Fibroblast of lung (primary cell): ENCODE data around the gene CCDC148. TPM values are rescaled to one million over a fixed set of nuclear protein-coding genes. Genes with fewer than 3 reads are reported as not detected.
"Not testable (repeated sequence)": the region's sequence is repeated elsewhere in the genome, so short reads cannot be mapped to it uniquely, and the experiment has no call there.

Experiments
- DNase-seq, 2 donors: peaks; one replicate each; pipeline versions ENCODE4 v3.0.0 to v3.0.0-alpha.2; 2010; ENCODE audit warnings: low read depth in 2 of 2
- H2AFZ ChIP-seq: 2 replicates; pipeline ENCODE4 v1.5.1; 2012; ENCODE audit warnings: low read length, control low read depth, inconsistent platforms
- H3K27ac ChIP-seq: 2 replicates; pipeline ENCODE4 v1.5.1; 2011; ENCODE audit warnings: low read length, control low read depth; ENCODE audit not compliant: insufficient read depth
- H3K27me3 ChIP-seq: 2 replicates; pipeline ENCODE4 v1.5.1; 2011; ENCODE audit warnings: mild to moderate bottlenecking, low read length; ENCODE audit not compliant: control insufficient read depth, insufficient read depth
- H3K36me3 ChIP-seq: 2 replicates; pipeline ENCODE4 v1.5.1; 2011; ENCODE audit warnings: low read length; ENCODE audit not compliant: control insufficient read depth, insufficient read depth
- H3K4me1 ChIP-seq: 2 replicates; pipeline ENCODE4 v1.5.1; 2011; ENCODE audit warnings: low read length; ENCODE audit not compliant: control insufficient read depth, insufficient read depth; ENCODE audit errors: extremely low read depth
- H3K4me2 ChIP-seq: 2 replicates; pipeline ENCODE4 v1.5.1; 2011; ENCODE audit warnings: low read length, control low read depth; ENCODE audit not compliant: insufficient read depth; ENCODE audit errors: extremely low read depth
- H3K4me3 ChIP-seq, 4 experiments: fragments of 200-600 bp in 1 of 4; sonication (generic) in 1 of 4; replicated peaks in 1 of 4; 2 replicates each; pipeline ENCODE4 v1.5.1; 2011 to 2016; ENCODE audit warnings: low read length in 4 of 4, low read depth in 3 of 4, mild to moderate bottlenecking in 3 of 4, control low read depth in 2 of 4, inconsistent platforms in 1 of 4, mixed read lengths in 1 of 4; ENCODE audit not compliant: insufficient read depth in 1 of 4; ENCODE audit errors: control extremely low read depth in 1 of 4
- H3K79me2 ChIP-seq: 2 replicates; pipeline ENCODE4 v1.5.1; 2012; ENCODE audit warnings: mild to moderate bottlenecking, low read length, inconsistent platforms; ENCODE audit not compliant: control insufficient read depth, insufficient read depth
- H3K9ac ChIP-seq: 2 replicates; pipeline ENCODE4 v1.5.1; 2011; ENCODE audit warnings: mild to moderate bottlenecking, low read length, control low read depth; ENCODE audit not compliant: insufficient read depth
- H3K9me3 ChIP-seq: 2 replicates; pipeline ENCODE4 v1.5.1; 2012; ENCODE audit warnings: low read depth, low read length; ENCODE audit not compliant: control insufficient read depth, insufficient read depth
- H4K20me1 ChIP-seq: 2 replicates; pipeline ENCODE4 v1.5.1; 2011; ENCODE audit warnings: low read length; ENCODE audit not compliant: control insufficient read depth, insufficient read depth; ENCODE audit errors: extremely low read depth
- EZH2 ChIP-seq: IDR thresholded peaks from 2 replicates; pipeline ENCODE4 v1.5.1; 2012; ENCODE audit warnings: low read length, control low read depth, mild to moderate bottlenecking; ENCODE audit errors: missing control alignments
- polyA plus RNA-seq, 2 donors: library from polyadenylated mRNA; depleted of rRNA in 1 of 2; stranded (reverse) in 1 of 2; unstranded in 1 of 2; fragments of >200 nt; gene quantifications; 2 replicates each; pipeline ENCODE4 v1.2.1, GENCODE V29; 2011 to 2012; ENCODE audit warnings: missing spikeins in 1 of 2
- total RNA-seq: library from RNA; depleted of rRNA; stranded (reverse); fragments of >200 nt; gene quantifications from 2 replicates; pipeline ENCODE4 v1.2.1, GENCODE V29; 2014
- TF ChIP-seq, protein P1 (sequence below), 2 donors: IDR thresholded peaks in 1 of 2; conservative IDR thresholded peaks in 1 of 2; 1 replicate in 1 of 2; 2 replicates in 1 of 2; pipeline ENCODE4 v1.5.1; 2011 to 2012; ENCODE audit warnings: low read length in 2 of 2, control low read depth in 1 of 2, inconsistent platforms in 1 of 2, low read depth in 1 of 2, mild to moderate bottlenecking in 1 of 2

CCDC148 gene
- total and polyA plus RNA-seq, 2 donors (not counting 1 experiment from before 2014, with no cell fraction given) = 1.2 TPM

DNA sequence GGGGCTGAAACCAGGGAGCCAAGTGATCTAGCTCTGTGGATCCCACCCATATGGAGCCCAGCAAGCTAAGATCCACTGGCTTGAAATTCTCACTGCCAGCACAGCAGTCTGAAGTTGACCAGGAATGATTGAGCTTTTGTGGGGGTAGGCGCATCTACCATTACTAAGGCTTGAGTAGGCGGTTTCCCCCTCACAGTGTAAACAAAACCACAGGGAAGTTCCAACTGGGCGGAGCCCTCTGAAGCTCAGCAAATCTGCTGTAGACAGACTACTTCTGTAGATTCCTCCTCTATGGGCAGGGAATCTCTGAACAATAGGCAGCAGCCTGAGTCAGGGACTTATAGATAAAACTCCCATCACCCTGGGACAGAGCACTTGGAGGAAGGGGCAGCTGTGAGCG lies 96.7 kb downstream of the CCDC148 start:
- Histone ChIP-seq H3K4me3 (no peak overlapping the region), H4K20me1 (no peaks in the 10 kb centered on the region), H3K9me3 (no peaks in the 10 kb centered on the region), H3K27me3 (no peaks in the 10 kb centered on the region), H3K79me2 (no peaks in the 10 kb centered on the region), H3K4me1 (no peaks in the 10 kb centered on the region), H3K36me3 (no peaks in the 10 kb centered on the region), H3K4me2 (no peak overlapping the region), H3K9ac (no peak overlapping the region), H2AFZ (no peak overlapping the region), H3K27ac (no peak overlapping the region)
- peak in 1 of 2 donors; percentile 66 for DNase-seq
- TF ChIP-seq, protein P1, sequence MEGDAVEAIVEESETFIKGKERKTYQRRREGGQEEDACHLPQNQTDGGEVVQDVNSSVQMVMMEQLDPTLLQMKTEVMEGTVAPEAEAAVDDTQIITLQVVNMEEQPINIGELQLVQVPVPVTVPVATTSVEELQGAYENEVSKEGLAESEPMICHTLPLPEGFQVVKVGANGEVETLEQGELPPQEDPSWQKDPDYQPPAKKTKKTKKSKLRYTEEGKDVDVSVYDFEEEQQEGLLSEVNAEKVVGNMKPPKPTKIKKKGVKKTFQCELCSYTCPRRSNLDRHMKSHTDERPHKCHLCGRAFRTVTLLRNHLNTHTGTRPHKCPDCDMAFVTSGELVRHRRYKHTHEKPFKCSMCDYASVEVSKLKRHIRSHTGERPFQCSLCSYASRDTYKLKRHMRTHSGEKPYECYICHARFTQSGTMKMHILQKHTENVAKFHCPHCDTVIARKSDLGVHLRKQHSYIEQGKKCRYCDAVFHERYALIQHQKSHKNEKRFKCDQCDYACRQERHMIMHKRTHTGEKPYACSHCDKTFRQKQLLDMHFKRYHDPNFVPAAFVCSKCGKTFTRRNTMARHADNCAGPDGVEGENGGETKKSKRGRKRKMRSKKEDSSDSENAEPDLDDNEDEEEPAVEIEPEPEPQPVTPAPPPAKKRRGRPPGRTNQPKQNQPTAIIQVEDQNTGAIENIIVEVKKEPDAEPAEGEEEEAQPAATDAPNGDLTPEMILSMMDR (conservative IDR thresholded peaks at IDR 0.05 in 1 of 2, IDR thresholded peaks at IDR 0.05 in 1 of 2; ENCODE audit: low read depth in 1 of 2, low read length in 2 of 2) = no peak
- no peak for TF ChIP-seq EZH2

DNA sequence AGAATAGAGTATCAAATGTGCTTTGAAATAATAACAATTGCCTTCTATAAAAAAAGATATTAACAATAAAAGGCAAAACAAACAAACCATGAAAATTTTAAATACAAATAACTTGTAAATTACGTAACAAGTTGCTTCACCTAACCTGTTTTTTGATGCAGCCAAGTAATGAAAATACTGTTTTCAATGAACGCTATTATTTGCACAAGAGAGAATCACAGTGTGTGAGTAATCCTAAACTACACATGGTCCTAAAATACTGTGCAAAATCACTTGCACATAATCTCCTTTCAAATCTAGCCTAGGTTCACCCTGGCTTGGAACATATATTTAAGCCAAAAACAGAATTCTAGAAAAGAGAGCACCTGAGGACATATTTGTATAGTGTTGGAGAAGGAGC lies 98.9 kb downstream of the CCDC148 start:
- Histone ChIP-seq H3K4me2 (no peak overlapping the region), H4K20me1 (no peaks in the 10 kb centered on the region), H3K79me2 (no peaks in the 10 kb centered on the region), H3K27ac (no peak overlapping the region), H3K9ac (no peak overlapping the region), H2AFZ (no peak overlapping the region), H3K4me3 (no peak overlapping the region), H3K4me1 (no peaks in the 10 kb centered on the region), H3K27me3 (no peaks in the 10 kb centered on the region), H3K9me3 (no peaks in the 10 kb centered on the region), H3K36me3 (no peaks in the 10 kb centered on the region)
- no peak for DNase-seq
- TF ChIP-seq EZH2 = no peak
- TF ChIP-seq, protein P1 (conservative IDR thresholded peaks at IDR 0.05 in 1 of 2, IDR thresholded peaks at IDR 0.05 in 1 of 2; ENCODE audit: low read depth in 1 of 2, low read length in 2 of 2) = no peak

DNA sequence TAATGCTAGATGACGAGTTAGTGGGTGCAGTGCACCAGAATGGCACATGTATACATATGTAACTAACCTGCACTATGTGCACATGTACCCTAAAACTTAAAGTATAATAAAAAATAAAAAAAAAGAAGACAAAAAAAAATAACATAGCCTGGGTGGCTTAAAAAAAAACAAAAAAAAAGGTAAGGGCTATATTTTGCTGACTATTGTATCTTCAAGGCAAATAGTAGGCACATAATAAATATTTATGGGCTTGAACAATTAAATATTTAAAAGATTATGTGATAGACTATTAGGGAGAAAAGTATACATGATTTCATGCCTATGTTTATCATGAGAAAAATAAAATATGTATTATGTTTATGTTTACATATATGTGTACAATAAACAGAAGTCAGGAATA lies 99.4 kb downstream of the CCDC148 start:
- Histone ChIP-seq H3K36me3 (no peaks in the 10 kb centered on the region), H3K27me3 (no peaks in the 10 kb centered on the region), H3K4me3 (no peak overlapping the region), H3K9me3 (no peaks in the 10 kb centered on the region), H2AFZ (no peak overlapping the region), H3K9ac (no peak overlapping the region), H4K20me1 (no peaks in the 10 kb centered on the region), H3K27ac (no peak overlapping the region), H3K4me1 (no peaks in the 10 kb centered on the region), H3K79me2 (no peaks in the 10 kb centered on the region), H3K4me2 (no peak overlapping the region)
- TF ChIP-seq, protein P1 (conservative IDR thresholded peaks at IDR 0.05 in 1 of 2, IDR thresholded peaks at IDR 0.05 in 1 of 2; ENCODE audit: low read depth in 1 of 2, low read length in 2 of 2) = no peak
- no peak for TF ChIP-seq EZH2
- DNase-seq = no peak

DNA sequence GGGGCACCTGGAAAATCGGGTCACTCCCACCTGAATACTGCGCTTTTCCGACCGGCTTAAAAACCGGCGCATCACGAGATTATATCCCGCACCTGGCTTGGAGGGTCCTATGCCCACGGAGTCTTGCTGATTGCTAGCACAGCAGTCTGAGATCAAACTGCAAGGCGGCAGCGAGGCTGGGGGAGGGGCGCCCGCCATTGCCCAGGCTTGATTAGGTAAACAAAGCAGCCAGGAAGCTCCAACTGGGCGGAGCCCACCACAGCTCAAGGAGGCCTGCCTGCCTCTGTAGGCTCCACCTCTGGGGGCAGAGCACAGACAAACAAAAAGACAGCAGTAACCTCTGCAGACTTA lies 105.1 kb downstream of the CCDC148 start:
- H3K79me2 ChIP-seq = not testable (repeated sequence)

DNA sequence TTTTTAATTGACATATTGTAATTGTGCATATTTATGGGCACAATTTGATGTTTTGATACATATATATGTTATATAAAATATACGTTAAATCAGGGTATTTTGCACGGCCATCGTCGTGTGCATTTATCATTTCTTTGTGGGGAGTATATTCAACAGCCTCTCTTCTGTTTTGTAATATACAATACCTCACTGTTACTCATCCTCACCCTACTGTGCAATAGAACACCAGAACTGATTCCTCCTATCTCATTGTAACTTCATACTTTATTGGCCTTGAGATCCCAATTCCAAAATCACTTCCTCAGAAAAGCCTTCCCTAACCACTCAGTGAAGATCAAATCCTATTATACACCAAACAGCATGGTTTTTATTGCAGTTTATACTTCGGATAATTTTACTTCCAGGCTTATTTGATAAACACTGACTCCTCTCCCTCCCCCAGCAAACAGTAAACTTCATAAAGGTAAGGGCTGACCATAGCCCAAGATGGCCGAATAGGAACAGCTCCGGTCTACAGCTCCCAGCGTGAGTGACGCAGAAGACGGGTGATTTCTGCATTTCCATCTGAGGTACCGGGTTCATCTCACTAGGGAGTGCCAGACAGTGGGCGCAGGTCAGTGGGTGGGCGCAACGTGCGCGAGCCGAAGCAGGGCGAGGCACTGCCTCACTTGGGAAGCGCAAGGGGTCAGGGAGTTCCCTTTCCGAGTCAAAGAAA lies 105.6 kb downstream of the CCDC148 start:
- not testable (repeated sequence) for H2AFZ ChIP-seq, H3K79me2 ChIP-seq, DNase-seq, H4K20me1 ChIP-seq, H3K36me3 ChIP-seq, H3K4me3 ChIP-seq, H3K9me3 ChIP-seq, H3K4me1 ChIP-seq, H3K4me2 ChIP-seq, H3K27me3 ChIP-seq, H3K9ac ChIP-seq, H3K27ac ChIP-seq

More for the DNA sequence above, 105.1 kb downstream of the CCDC148 start:
- not testable (repeated sequence) for H3K27me3 ChIP-seq, H3K9ac ChIP-seq, H3K4me1 ChIP-seq, DNase-seq, H3K36me3 ChIP-seq, H4K20me1 ChIP-seq, H3K4me2 ChIP-seq, H2AFZ ChIP-seq, H3K27ac ChIP-seq, H3K9me3 ChIP-seq, H3K4me3 ChIP-seq
